Measurements from ENCODE around the gene RIMS4. TPM values are rescaled to one million over a fixed set of nuclear protein-coding genes. Genes with fewer than 3 reads are reported as not detected.

RIMS4 gene
- total and polyA plus RNA-seq, 2 of the 13 experiments (the other 11 are each of a cell fraction or from before 2014, with no cell fraction given), result 0.01 to 0.07 TPM

GRCh38 chr20:44780226-44780625, 30.1 kb downstream of the RIMS4 start (continued):
- TF ChIP-seq DZIP1 (CRISPR knock-in tag; IDR thresholded peaks at IDR 0.05) (no peak), ZNF562 (CRISPR knock-in tag; IDR thresholded peaks at IDR 0.05; ENCODE audit: borderline replicate concordance) (no peak), NFKB2 (CRISPR knock-in tag; IDR thresholded peaks at IDR 0.05; ENCODE audit: borderline replicate concordance) (peak; percentile 79), MIXL1 (CRISPR knock-in tag; IDR thresholded peaks at IDR 0.05) (peak; percentile 87), ZNF713 (CRISPR knock-in tag; IDR thresholded peaks at IDR 0.05) (no peak), ZNF557 (CRISPR knock-in tag; IDR thresholded peaks at IDR 0.05) (peak; percentile 91; the same call in 1 of the 2 replicates), ZNF225 (CRISPR knock-in tag; IDR thresholded peaks at IDR 0.05) (peak; percentile 50; the same call in 1 of the 2 replicates), MED13 (CRISPR knock-in tag; IDR thresholded peaks at IDR 0.05) (0 out of 2 replicates have a peak, but pooled peaks have one; percentile 67), MYC (CRISPR knock-in tag; IDR thresholded peaks at IDR 0.05; ENCODE audit: borderline replicate concordance) (no peak; the same call in 1 of the 2 replicates), MEF2D (CRISPR knock-in tag; IDR thresholded peaks at IDR 0.05) (peak; percentile 65; the same call in 1 of the 2 replicates), GPBP1L1 (CRISPR knock-in tag; IDR thresholded peaks at IDR 0.05) (no peak), HIVEP1 (CRISPR knock-in tag; IDR thresholded peaks at IDR 0.05) (no peak), ZNF546 (CRISPR knock-in tag; conservative IDR thresholded peaks at IDR 0.05) (no peak), ZNF232 (CRISPR knock-in tag; IDR thresholded peaks at IDR 0.05; ENCODE audit: borderline replicate concordance) (peak; percentile 98), HOMEZ (CRISPR knock-in tag; IDR thresholded peaks at IDR 0.05; ENCODE audit: low read depth) (peak; percentile 33; the same call in 1 of the 2 replicates), TFE3 (CRISPR knock-in tag; IDR thresholded peaks at IDR 0.05) (peak; percentile 88), SMAD3 (CRISPR knock-in tag; IDR thresholded peaks at IDR 0.05) (peak; percentile 88), HDAC1 (CRISPR knock-in tag; IDR thresholded peaks at IDR 0.05) (0 out of 2 replicates have a peak, but pooled peaks have one; percentile 24), SRY (CRISPR knock-in tag; IDR thresholded peaks at IDR 0.05) (peak; percentile 95; the same call in 1 of the 2 replicates), ISL2 (CRISPR knock-in tag; IDR thresholded peaks at IDR 0.05) (peak; percentile 44)
- TF ChIP-seq, protein P1, sequence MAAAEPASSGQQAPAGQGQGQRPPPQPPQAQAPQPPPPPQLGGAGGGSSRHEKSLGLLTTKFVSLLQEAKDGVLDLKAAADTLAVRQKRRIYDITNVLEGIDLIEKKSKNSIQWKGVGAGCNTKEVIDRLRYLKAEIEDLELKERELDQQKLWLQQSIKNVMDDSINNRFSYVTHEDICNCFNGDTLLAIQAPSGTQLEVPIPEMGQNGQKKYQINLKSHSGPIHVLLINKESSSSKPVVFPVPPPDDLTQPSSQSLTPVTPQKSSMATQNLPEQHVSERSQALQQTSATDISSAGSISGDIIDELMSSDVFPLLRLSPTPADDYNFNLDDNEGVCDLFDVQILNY (CRISPR knock-in tag; conservative IDR thresholded peaks at IDR 0.05), result no peak
